ENCODE results near the gene PTMS. TPM values are rescaled to one million over a fixed set of nuclear protein-coding genes. Genes with fewer than 3 reads are reported as not detected.
A peak's percentile ranks its signal among the peaks of the same experiment; 100 is the strongest.

The PTMS gene
- total RNA-seq, 1 donor from 2014 or later, result 864 TPM

- no peaks in the 10 kb centered on the region for H3K9me3 Mint-ChIP-seq (ENCODE audit: unreplicated experiment)
- peak overlapping the region; percentile 14 for H3K4me3 Mint-ChIP-seq (ENCODE audit: unreplicated experiment)
- H3K27me3 Mint-ChIP-seq (ENCODE audit: unreplicated experiment), result peaks cover 15% of the 10 kb centered on the region
- peaks cover 34% of the 10 kb centered on the region for H3K4me1 Mint-ChIP-seq (ENCODE audit: unreplicated experiment)
- peak; percentile 98 for DNase-seq (ENCODE audit: low spot score)
- H3K36me3 Mint-ChIP-seq (ENCODE audit: low read depth, unreplicated experiment), result peaks cover 45% of the 10 kb centered on the region
- TF ChIP-seq, protein P1, sequence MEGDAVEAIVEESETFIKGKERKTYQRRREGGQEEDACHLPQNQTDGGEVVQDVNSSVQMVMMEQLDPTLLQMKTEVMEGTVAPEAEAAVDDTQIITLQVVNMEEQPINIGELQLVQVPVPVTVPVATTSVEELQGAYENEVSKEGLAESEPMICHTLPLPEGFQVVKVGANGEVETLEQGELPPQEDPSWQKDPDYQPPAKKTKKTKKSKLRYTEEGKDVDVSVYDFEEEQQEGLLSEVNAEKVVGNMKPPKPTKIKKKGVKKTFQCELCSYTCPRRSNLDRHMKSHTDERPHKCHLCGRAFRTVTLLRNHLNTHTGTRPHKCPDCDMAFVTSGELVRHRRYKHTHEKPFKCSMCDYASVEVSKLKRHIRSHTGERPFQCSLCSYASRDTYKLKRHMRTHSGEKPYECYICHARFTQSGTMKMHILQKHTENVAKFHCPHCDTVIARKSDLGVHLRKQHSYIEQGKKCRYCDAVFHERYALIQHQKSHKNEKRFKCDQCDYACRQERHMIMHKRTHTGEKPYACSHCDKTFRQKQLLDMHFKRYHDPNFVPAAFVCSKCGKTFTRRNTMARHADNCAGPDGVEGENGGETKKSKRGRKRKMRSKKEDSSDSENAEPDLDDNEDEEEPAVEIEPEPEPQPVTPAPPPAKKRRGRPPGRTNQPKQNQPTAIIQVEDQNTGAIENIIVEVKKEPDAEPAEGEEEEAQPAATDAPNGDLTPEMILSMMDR (IDR thresholded peaks at IDR 0.05; ENCODE audit: unreplicated experiment), result peak; percentile 88
- H3K27ac Mint-ChIP-seq (ENCODE audit: unreplicated experiment), result peak overlapping the region; percentile 59
Observed at GRCh38 chr12:6778574-6779550, 12.7 kb downstream of the PTMS start.

DNA sequence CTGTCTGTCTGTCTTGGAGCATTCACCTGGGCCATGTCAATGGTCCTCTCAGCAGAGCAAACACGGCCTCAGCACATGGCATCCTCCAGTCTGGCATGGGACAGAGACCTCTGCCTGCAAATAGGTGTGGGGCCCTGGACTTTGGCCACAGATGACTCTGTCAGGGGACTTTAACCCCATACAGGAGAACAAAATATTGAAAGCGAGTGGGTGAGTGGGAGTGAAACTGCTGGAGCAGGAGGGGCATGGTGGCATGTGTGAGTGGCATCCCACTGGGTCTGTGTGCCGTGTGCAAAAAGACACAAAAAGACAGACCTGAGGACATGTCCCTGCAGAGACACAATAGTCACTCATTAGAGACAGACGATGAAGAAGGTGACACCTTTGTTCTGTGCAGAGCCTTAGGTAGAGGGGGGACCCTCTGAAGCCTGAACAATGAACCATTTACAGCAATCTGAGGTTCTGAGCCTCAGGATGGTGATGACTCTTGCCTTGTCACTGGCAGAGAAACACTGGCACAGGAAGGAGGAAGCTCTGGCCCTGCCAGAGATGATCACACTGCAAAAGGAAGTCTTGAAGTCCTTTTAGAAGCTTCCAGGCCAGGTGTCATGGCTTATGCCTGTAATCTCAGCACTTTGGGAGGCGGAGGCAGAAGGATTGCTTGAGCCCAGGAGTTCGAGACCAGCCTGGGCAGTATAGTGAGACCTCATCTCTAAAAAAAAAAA, 13.7 kb downstream of the PTMS start:
- Mint-ChIP-seq H3K4me1 (ENCODE audit: unreplicated experiment) (peaks cover 32% of the 10 kb centered on the region), H3K36me3 (ENCODE audit: low read depth, unreplicated experiment) (peaks cover 39% of the 10 kb centered on the region), H3K27me3 (ENCODE audit: unreplicated experiment) (peaks cover 12% of the 10 kb centered on the region), H3K9me3 (ENCODE audit: unreplicated experiment) (no peaks in the 10 kb centered on the region), H3K27ac (ENCODE audit: unreplicated experiment) (peak overlapping the region; percentile 59), H3K4me3 (ENCODE audit: unreplicated experiment) (peak overlapping the region; percentile 66)
- no peak for DNase-seq (ENCODE audit: low spot score)
- TF ChIP-seq, protein P1 (IDR thresholded peaks at IDR 0.05; ENCODE audit: unreplicated experiment), result no peak

- no peak overlapping the region for H3K4me3 Mint-ChIP-seq (ENCODE audit: unreplicated experiment)
- H3K9me3 Mint-ChIP-seq (ENCODE audit: unreplicated experiment), result no peaks in the 10 kb centered on the region
- TF ChIP-seq, protein P1 (IDR thresholded peaks at IDR 0.05; ENCODE audit: unreplicated experiment), result no peak
- DNase-seq (ENCODE audit: low spot score), result no peak
- peaks cover 32% of the 10 kb centered on the region for H3K36me3 Mint-ChIP-seq (ENCODE audit: low read depth, unreplicated experiment)
- H3K27me3 Mint-ChIP-seq (ENCODE audit: unreplicated experiment), result peaks cover 11% of the 10 kb centered on the region
- H3K27ac Mint-ChIP-seq (ENCODE audit: unreplicated experiment), result no peak overlapping the region
- peaks cover 37% of the 10 kb centered on the region for H3K4me1 Mint-ChIP-seq (ENCODE audit: unreplicated experiment)
Observed at GRCh38 chr12:6780573-6780972, 14.4 kb downstream of the PTMS start.

GRCh38 chr12:6782119-6782518, 16.0 kb downstream of the PTMS start:
- Mint-ChIP-seq H3K36me3 (ENCODE audit: low read depth, unreplicated experiment) (peaks cover 19% of the 10 kb centered on the region), H3K27ac (ENCODE audit: unreplicated experiment) (no peak overlapping the region), H3K4me3 (ENCODE audit: unreplicated experiment) (no peak overlapping the region), H3K4me1 (ENCODE audit: unreplicated experiment) (peaks cover 50% of the 10 kb centered on the region), H3K27me3 (ENCODE audit: unreplicated experiment) (peaks cover 10% of the 10 kb centered on the region), H3K9me3 (ENCODE audit: unreplicated experiment) (no peaks in the 10 kb centered on the region)
- no peak for DNase-seq (ENCODE audit: low spot score)
- TF ChIP-seq, protein P1 (IDR thresholded peaks at IDR 0.05; ENCODE audit: unreplicated experiment), result no peak

Data from endothelial cell (in vitro differentiated cells).